ENCODE data around the gene BET1.

BET1 gene

DNA sequence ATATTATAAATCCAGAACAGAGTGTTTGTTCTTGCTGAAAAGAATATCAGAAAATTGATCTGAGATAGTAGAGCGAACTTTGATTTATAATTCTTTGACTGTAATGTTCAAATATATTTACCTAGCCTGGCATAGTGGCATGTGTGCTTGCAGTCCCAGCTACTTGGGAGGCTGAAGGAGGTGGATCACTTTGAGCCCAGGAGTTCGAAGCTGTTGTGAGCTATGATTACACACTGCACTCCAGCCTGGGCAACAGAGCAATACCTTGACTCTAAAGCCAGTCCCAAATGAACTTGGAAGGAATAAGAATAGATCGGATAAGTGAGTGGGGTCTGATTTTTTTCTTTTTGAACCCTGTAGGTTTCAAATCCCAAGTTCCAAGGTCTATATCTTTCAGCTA lies 59.1 kb downstream of the BET1 start:
- H3K4me3 ChIP-seq (replicated peaks; ENCODE audit: low read depth, low read length), result no peak overlapping the region
- no peak for TF ChIP-seq CTCF (IDR thresholded peaks at IDR 0.05; ENCODE audit: insufficient read depth, low read length, poor library complexity, severe bottlenecking)
- no peaks in the 10 kb centered on the region for H3K36me3 ChIP-seq (ENCODE audit: control insufficient read depth, insufficient read depth, low read length)
- no peak for DNase-seq (ENCODE audit: extremely low read depth, insufficient read length)
- no peaks in the 10 kb centered on the region for H3K27me3 ChIP-seq (replicated peaks; ENCODE audit: control insufficient read depth, insufficient read depth, low read length)

GRCh38 chr7:93944673-93945072 lies 59.5 kb downstream of the BET1 start:
- Histone ChIP-seq H3K27me3 (replicated peaks; ENCODE audit: control insufficient read depth, insufficient read depth, low read length) (no peaks in the 10 kb centered on the region), H3K4me3 (replicated peaks; ENCODE audit: low read depth, low read length) (no peak overlapping the region), H3K36me3 (ENCODE audit: control insufficient read depth, insufficient read depth, low read length) (no peaks in the 10 kb centered on the region)
- TF ChIP-seq CTCF (IDR thresholded peaks at IDR 0.05; ENCODE audit: insufficient read depth, low read length, poor library complexity, severe bottlenecking), result no peak
- no peak for DNase-seq (ENCODE audit: extremely low read depth, insufficient read length)

- Histone ChIP-seq H3K4me3 (replicated peaks; ENCODE audit: low read depth, low read length) (no peak overlapping the region), H3K27me3 (replicated peaks; ENCODE audit: control insufficient read depth, insufficient read depth, low read length) (no peaks in the 10 kb centered on the region), H3K36me3 (ENCODE audit: control insufficient read depth, insufficient read depth, low read length) (no peaks in the 10 kb centered on the region)
- TF ChIP-seq CTCF (IDR thresholded peaks at IDR 0.05; ENCODE audit: insufficient read depth, low read length, poor library complexity, severe bottlenecking), result no peak
- no peak for DNase-seq (ENCODE audit: extremely low read depth, insufficient read length)
These were observed 60.2 kb downstream of the BET1 start for GRCh38 chr7:93943816-93944540.

Measured in GM06990 (cell line).